K562 (cell line): Measurements from ENCODE around the gene NSMF. TPM values are rescaled to one million over a fixed set of nuclear protein-coding genes. Genes with fewer than 3 reads are reported as not detected.

Experiments used
- BCL6 ChIP-seq: fragments of 250-450 bp; sonication (Bioruptor Pico); IDR thresholded peaks from 2 replicates; pipeline ENCODE4 v1.4.0; 2020
- BCOR ChIP-seq: fragments of 450-650 bp; IDR thresholded peaks from 2 replicates; pipeline ENCODE4 v1.6.1; 2016
- BHLHE40 ChIP-seq: IDR thresholded peaks from 2 replicates; pipeline ENCODE4 v1.6.1; 2011; ENCODE audit warnings: low read length, improper control_type of control experiment
- CCNT2 ChIP-seq: IDR thresholded peaks from 2 replicates; pipeline ENCODE4 v1.6.1; 2011; ENCODE audit warnings: borderline replicate concordance, low read depth, mild to moderate bottlenecking, moderate library complexity, mixed read lengths, low read length; ENCODE audit not compliant: insufficient read length; ENCODE audit errors: extremely low read depth
- GABPA ChIP-seq: fragments of 200-800 bp; sonication (Bioruptor generic); conservative IDR thresholded peaks from 2 replicates; pipeline ENCODE4 v1.6.1; 2016; ENCODE audit warnings: low read depth, missing genetic modification characterization, missing compliant biosample characterization
- HMG20A ChIP-seq: fragments of 450-650 bp; formaldehyde crosslinking; conservative IDR thresholded peaks from 2 replicates; pipeline ENCODE4 v1.4.0; 2020; ENCODE audit warnings: mild to moderate bottlenecking, mixed read lengths
- POLR3A ChIP-seq: IDR thresholded peaks from 2 replicates; pipeline ENCODE4 v1.6.1; 2011; ENCODE audit warnings: borderline replicate concordance, mild to moderate bottlenecking, moderate library complexity; ENCODE audit not compliant: insufficient read length, insufficient read depth; ENCODE audit errors: extremely low read depth
- RBBP5 ChIP-seq: fragments of 200-600 bp; sonication (generic); IDR thresholded peaks from 2 replicates; pipeline ENCODE4 v1.6.1; 2012; ENCODE audit warnings: borderline replicate concordance, mild to moderate bottlenecking, low read length, control low read depth, inconsistent platforms; ENCODE audit not compliant: insufficient read depth, poor library complexity, severe bottlenecking
- RBFOX2 ChIP-seq: fragments of 200-400 bp; formaldehyde crosslinking; IDR thresholded peaks from 2 replicates; pipeline ENCODE4 v1.6.1; 2017; ENCODE audit warnings: low read depth, mild to moderate bottlenecking, low read length, moderate library complexity
- SAFB ChIP-seq: fragments of 200-400 bp; formaldehyde crosslinking; IDR thresholded peaks from 2 replicates; pipeline ENCODE4 v1.6.1; 2017; ENCODE audit warnings: low read depth, low read length, borderline replicate concordance
- SMARCB1 ChIP-seq: IDR thresholded peaks from 2 replicates; pipeline ENCODE4 v1.6.1; 2011; ENCODE audit warnings: improper control_type of control experiment, low read depth; ENCODE audit not compliant: insufficient read length
- SPI1 ChIP-seq: IDR thresholded peaks from 2 replicates; pipeline ENCODE4 v1.6.1; 2011; ENCODE audit warnings: low read depth, low read length, control low read depth, borderline replicate concordance
- XRCC5 ChIP-seq: fragments of 200-400 bp; formaldehyde crosslinking; IDR thresholded peaks from 2 replicates; pipeline ENCODE4 v1.6.1; 2017; ENCODE audit warnings: low read depth, mild to moderate bottlenecking, low read length
- YY1 ChIP-seq, 3 experiments: IDR thresholded peaks; 2 replicates each; pipeline ENCODE4 v1.6.1; 2011; ENCODE audit warnings: low read length in 2 of 3, mild to moderate bottlenecking in 2 of 3, moderate library complexity in 2 of 3, borderline replicate concordance in 1 of 3, control low read depth in 1 of 3, low read depth in 1 of 3; ENCODE audit not compliant: insufficient read depth in 3 of 3, insufficient replicate concordance in 2 of 3, control insufficient read depth in 1 of 3, insufficient read length in 1 of 3; ENCODE audit errors: extremely low read depth in 1 of 3
- ZFX ChIP-seq: sonication (generic); formaldehyde crosslinking; IDR thresholded peaks from 2 replicates; pipeline ENCODE4 v1.8.0; 2022; ENCODE audit warnings: mild to moderate bottlenecking, missing genetic modification reagents, moderate library complexity
- polyA plus RNA-seq, 8 experiments: library from polyadenylated mRNA; depleted of rRNA in 4 of 8; stranded (reverse) in 5 of 8; unstranded in 3 of 8; fragments of >200 nt; fragmentation: Nextera tagmentation in 2 of 8; fragmentation: Illumina TruSeq in 1 of 8; extraction: Ambion mirVana in 2 of 8; extraction: Trizol in 1 of 8; gene quantifications; 2 replicates each; pipeline versions ENCODE4 v1.2.1 to v1.2.3, GENCODE V29; 2011 to 2014; ENCODE audit warnings: inconsistent platforms in 1 of 8, missing spikeins in 1 of 8
- total RNA-seq, 7 experiments: library from RNA; depleted of rRNA in 6 of 7; stranded (reverse); fragments of >200 nt in 6 of 7; fragmentation: Illumina TruSeq in 2 of 7; extraction: Trizol in 2 of 7; gene quantifications; 2 replicates each; pipeline versions ENCODE4 v1.2.1 to v1.2.3, GENCODE V29; 2011 to 2021; ENCODE audit warnings: low replicate concordance in 1 of 7
- TF ChIP-seq, protein P1 (sequence below): sonication (generic); formaldehyde crosslinking; IDR thresholded peaks from 2 replicates; pipeline ENCODE4 v1.8.0; 2022; ENCODE audit warnings: missing genetic modification reagents, mild to moderate bottlenecking, moderate library complexity, borderline replicate concordance
- TF ChIP-seq, protein P2 (sequence below): sonication (generic); formaldehyde crosslinking; IDR thresholded peaks from 2 replicates; pipeline ENCODE4 v1.8.0; 2023; ENCODE audit warnings: mild to moderate bottlenecking, missing genetic modification reagents
- TF ChIP-seq, protein P3 (sequence below), 2 experiments: fragments of 150-350 bp in 1 of 2; IDR thresholded peaks; 2 replicates each; pipeline ENCODE4 v1.6.1; 2012 to 2016; ENCODE audit warnings: low read depth in 2 of 2, low read length in 2 of 2, mild to moderate bottlenecking in 1 of 2, moderate library complexity in 1 of 2

Gene NSMF
- total and polyA plus RNA-seq, 9 of the 15 experiments (the other 6 are each of a cell fraction or from before 2014, with no cell fraction given) = 0.20 to 82.7 (median 29.3) TPM

DNA sequence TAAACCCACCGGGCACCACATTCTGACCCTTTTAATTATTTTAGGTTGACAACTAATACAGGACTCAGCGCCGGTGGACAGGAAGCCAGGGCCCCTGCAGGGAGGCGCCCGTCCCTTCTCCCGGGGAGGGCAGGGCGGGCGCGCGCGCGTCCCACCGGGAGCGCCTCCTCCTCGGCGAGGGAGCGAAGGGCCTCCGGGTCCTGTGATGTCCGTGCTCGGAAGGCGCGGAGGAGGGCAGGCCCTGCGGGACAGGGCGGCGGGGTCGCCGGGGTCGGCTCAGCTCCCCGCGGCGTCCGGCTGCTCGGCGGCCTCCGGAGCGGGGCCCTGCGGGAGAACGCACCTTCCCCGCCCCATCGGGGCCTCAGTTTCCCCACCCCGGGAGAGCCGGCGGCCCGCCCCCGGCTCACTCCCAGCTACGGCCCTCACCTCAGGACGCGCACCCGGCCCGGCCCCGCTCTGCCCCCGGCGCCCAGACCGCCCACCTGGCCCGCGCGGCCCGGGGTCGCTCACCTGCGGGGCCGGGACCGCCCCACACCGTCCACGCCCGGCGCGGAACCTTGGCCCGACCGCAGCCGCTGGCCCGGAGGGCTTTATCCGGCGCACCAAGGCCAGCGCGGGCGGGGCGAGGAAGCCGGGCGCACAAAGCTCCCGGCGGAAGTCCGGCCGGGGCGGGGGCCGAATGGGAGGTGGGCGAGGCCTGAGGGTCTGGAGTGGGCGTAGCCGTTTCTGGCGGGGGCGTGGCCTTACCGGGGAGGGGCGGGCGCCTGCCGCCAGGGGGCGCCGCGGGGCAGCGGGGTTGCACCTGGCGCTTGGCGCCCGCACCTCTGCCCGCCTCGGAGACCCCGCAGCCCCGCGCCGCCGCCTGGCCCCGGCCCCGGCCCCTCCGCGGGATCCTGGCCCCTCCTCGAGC, 36.3 kb downstream of the NSMF start, which contains the start of the genes EXD3 and NOXA1 (continued):
- TF ChIP-seq SPI1 = peak; percentile 38; the same call in 1 of the 2 replicates
- TF ChIP-seq, protein P1, sequence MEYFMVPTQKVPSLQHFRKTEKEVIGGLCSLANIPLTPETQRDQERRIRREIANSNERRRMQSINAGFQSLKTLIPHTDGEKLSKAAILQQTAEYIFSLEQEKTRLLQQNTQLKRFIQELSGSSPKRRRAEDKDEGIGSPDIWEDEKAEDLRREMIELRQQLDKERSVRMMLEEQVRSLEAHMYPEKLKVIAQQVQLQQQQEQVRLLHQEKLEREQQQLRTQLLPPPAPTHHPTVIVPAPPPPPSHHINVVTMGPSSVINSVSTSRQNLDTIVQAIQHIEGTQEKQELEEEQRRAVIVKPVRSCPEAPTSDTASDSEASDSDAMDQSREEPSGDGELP (CRISPR knock-in tag) = peak; percentile 65
- peak; percentile 90 for TF ChIP-seq RBBP5
- TF ChIP-seq RBFOX2 = peak; percentile 71
- peak in 2 of 3 experiments; percentile 64 to 73 for TF ChIP-seq YY1 (IDR thresholded peaks at IDR 0.05; ENCODE audit: borderline replicate concordance in 1 of 3, control insufficient read depth in 1 of 3, extremely low read depth in 1 of 3, insufficient read depth in 3 of 3, insufficient read length in 1 of 3, insufficient replicate concordance in 2 of 3, low read depth in 1 of 3, low read length in 2 of 3)
- no peak for TF ChIP-seq SMARCB1
- TF ChIP-seq BHLHE40 = peak; percentile 48
- TF ChIP-seq BCL6 = no peak
- 0 out of 2 replicates have a peak, but pooled peaks have one; percentile 10 for TF ChIP-seq BCOR
- TF ChIP-seq, protein P2, sequence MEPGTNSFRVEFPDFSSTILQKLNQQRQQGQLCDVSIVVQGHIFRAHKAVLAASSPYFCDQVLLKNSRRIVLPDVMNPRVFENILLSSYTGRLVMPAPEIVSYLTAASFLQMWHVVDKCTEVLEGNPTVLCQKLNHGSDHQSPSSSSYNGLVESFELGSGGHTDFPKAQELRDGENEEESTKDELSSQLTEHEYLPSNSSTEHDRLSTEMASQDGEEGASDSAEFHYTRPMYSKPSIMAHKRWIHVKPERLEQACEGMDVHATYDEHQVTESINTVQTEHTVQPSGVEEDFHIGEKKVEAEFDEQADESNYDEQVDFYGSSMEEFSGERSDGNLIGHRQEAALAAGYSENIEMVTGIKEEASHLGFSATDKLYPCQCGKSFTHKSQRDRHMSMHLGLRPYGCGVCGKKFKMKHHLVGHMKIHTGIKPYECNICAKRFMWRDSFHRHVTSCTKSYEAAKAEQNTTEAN (CRISPR knock-in tag) = no peak
- TF ChIP-seq HMG20A (CRISPR knock-in tag) = no peak
- peak; percentile 83 for TF ChIP-seq CCNT2
- no peak for TF ChIP-seq POLR3A
- TF ChIP-seq GABPA (tag) = peak; percentile 100
- peak; percentile 81; the same call in 1 of the 2 replicates for TF ChIP-seq XRCC5
- TF ChIP-seq ZFX (CRISPR knock-in tag) = peak; percentile 69
- TF ChIP-seq, protein P3, sequence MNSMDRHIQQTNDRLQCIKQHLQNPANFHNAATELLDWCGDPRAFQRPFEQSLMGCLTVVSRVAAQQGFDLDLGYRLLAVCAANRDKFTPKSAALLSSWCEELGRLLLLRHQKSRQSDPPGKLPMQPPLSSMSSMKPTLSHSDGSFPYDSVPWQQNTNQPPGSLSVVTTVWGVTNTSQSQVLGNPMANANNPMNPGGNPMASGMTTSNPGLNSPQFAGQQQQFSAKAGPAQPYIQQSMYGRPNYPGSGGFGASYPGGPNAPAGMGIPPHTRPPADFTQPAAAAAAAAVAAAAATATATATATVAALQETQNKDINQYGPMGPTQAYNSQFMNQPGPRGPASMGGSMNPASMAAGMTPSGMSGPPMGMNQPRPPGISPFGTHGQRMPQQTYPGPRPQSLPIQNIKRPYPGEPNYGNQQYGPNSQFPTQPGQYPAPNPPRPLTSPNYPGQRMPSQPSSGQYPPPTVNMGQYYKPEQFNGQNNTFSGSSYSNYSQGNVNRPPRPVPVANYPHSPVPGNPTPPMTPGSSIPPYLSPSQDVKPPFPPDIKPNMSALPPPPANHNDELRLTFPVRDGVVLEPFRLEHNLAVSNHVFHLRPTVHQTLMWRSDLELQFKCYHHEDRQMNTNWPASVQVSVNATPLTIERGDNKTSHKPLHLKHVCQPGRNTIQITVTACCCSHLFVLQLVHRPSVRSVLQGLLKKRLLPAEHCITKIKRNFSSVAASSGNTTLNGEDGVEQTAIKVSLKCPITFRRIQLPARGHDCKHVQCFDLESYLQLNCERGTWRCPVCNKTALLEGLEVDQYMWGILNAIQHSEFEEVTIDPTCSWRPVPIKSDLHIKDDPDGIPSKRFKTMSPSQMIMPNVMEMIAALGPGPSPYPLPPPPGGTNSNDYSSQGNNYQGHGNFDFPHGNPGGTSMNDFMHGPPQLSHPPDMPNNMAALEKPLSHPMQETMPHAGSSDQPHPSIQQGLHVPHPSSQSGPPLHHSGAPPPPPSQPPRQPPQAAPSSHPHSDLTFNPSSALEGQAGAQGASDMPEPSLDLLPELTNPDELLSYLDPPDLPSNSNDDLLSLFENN (IDR thresholded peaks at IDR 0.05; ENCODE audit: low read depth in 2 of 2, low read length in 2 of 2) = 0 out of 4 replicates have a peak, but pooled peaks of 1 of the 2 experiments have one; percentile 49
- peak; percentile 79 for TF ChIP-seq SAFB
